KMS-11 (cell line): ENCODE results near the gene KIF25.

Experiments used
- H2AFZ ChIP-seq: fragments of 200-600 bp; sonication (generic); 2 replicates; pipeline ENCODE4 v1.6.1; 2016; ENCODE audit warnings: antibody characterized with exemption, mixed run types, low read depth
- H3K27ac ChIP-seq: fragments of 200-600 bp; sonication (generic); 2 replicates; pipeline ENCODE4 v1.6.1; 2016; ENCODE audit warnings: mild to moderate bottlenecking, mixed run types
- H3K27me3 ChIP-seq: fragments of 200-600 bp; sonication (generic); 2 replicates; pipeline ENCODE4 v1.6.1; 2017; ENCODE audit warnings: mild to moderate bottlenecking, low read depth, mixed run types, moderate library complexity; ENCODE audit not compliant: insufficient read depth
- H3K36me3 ChIP-seq: fragments of 200-600 bp; sonication (generic); 2 replicates; pipeline ENCODE4 v1.6.1; 2017; ENCODE audit warnings: mild to moderate bottlenecking, mixed run types; ENCODE audit not compliant: insufficient read depth
- H3K4me1 ChIP-seq: fragments of 200-600 bp; sonication (generic); 2 replicates; pipeline ENCODE4 v1.6.1; 2016; ENCODE audit warnings: mild to moderate bottlenecking, low read depth, mixed run types; ENCODE audit not compliant: poor library complexity, severe bottlenecking
- H3K4me2 ChIP-seq: fragments of 200-600 bp; sonication (generic); 2 replicates; pipeline ENCODE4 v1.7.0; 2016; ENCODE audit warnings: mild to moderate bottlenecking, mixed run types
- H3K4me3 ChIP-seq: fragments of 200-600 bp; sonication (generic); IDR thresholded peaks from 2 replicates; pipeline ENCODE4 v1.6.1; 2017; ENCODE audit warnings: low read depth, low read length, mixed read lengths; ENCODE audit not compliant: insufficient read depth
- H3K79me2 ChIP-seq: fragments of 200-600 bp; sonication (generic); 2 replicates; pipeline ENCODE4 v1.6.1; 2016; ENCODE audit warnings: low read depth, mixed run types; ENCODE audit not compliant: insufficient read depth
- H3K9ac ChIP-seq: fragments of 200-600 bp; sonication (generic); 2 replicates; pipeline ENCODE4 v1.6.1; 2016; ENCODE audit warnings: mild to moderate bottlenecking, mixed run types
- H4K20me1 ChIP-seq: fragments of 200-600 bp; sonication (generic); 2 replicates; pipeline ENCODE4 v1.6.1; 2016; ENCODE audit warnings: mild to moderate bottlenecking, mixed run types; ENCODE audit not compliant: insufficient read depth
- TF ChIP-seq, protein P1 (sequence below): fragments of 200-600 bp; sonication (generic); conservative IDR thresholded peaks from 2 replicates; pipeline ENCODE4 v1.6.1; 2017; ENCODE audit warnings: low read depth, mild to moderate bottlenecking, antibody characterized with exemption, low read length, moderate library complexity, mixed read lengths

Gene KIF25

DNA sequence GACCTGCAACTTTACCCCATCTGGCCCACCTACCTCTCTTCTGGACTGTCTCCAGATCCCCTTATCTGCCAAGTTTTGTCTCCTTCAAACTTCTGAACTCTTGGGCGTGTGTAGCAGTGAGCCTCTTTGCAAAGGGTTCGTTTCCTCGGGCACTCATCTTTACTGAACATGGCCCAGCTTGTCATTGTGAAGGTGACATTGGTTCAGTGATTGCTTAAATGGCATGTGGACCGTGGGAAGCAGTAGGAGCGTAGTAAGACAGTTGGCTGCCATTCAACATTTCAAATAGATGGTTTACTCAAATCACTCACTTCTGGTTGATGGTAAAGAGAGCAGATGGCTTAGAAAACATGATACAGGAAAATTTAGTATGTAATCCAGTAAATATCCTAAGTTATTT, 34.8 kb upstream of the KIF25 start:
- Histone ChIP-seq H3K9ac (no peak overlapping the region), H3K27ac (no peak overlapping the region), H3K4me3 (no peak overlapping the region), H3K4me2 (no peak overlapping the region), H3K79me2 (no peaks in the 10 kb centered on the region), H3K27me3 (no peaks in the 10 kb centered on the region), H3K36me3 (no peaks in the 10 kb centered on the region), H2AFZ (no peak overlapping the region), H3K4me1 (no peaks in the 10 kb centered on the region), H4K20me1 (no peaks in the 10 kb centered on the region)
- TF ChIP-seq, protein P1, sequence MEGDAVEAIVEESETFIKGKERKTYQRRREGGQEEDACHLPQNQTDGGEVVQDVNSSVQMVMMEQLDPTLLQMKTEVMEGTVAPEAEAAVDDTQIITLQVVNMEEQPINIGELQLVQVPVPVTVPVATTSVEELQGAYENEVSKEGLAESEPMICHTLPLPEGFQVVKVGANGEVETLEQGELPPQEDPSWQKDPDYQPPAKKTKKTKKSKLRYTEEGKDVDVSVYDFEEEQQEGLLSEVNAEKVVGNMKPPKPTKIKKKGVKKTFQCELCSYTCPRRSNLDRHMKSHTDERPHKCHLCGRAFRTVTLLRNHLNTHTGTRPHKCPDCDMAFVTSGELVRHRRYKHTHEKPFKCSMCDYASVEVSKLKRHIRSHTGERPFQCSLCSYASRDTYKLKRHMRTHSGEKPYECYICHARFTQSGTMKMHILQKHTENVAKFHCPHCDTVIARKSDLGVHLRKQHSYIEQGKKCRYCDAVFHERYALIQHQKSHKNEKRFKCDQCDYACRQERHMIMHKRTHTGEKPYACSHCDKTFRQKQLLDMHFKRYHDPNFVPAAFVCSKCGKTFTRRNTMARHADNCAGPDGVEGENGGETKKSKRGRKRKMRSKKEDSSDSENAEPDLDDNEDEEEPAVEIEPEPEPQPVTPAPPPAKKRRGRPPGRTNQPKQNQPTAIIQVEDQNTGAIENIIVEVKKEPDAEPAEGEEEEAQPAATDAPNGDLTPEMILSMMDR, result no peak

DNA sequence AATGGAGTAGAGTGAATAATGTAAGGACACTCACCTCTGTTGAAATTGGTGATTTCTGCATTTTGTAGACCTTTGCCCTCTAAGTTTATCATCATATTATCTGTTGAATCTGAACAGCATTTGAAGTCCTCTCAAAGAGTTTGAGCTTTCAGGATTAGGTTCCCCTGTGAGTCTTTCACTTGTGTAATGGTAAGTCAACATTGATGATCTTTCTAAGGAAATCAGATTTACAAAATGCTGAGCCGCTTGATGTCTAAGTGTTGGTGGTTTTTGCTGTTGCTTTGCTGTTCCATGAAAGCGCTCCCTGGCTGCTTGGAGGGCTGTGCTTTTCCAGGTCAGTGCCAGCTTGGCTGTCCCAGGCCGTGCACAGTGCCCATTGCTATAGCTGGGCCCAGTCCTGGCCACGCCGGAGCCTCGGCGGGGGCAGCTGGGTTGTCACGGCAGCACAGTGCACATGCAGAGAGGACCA, 33.8 kb upstream of the KIF25 start:
- Histone ChIP-seq H3K4me1 (no peaks in the 10 kb centered on the region), H3K79me2 (no peaks in the 10 kb centered on the region), H3K9ac (no peak overlapping the region), H3K4me2 (no peak overlapping the region), H3K4me3 (no peak overlapping the region), H2AFZ (no peak overlapping the region), H3K36me3 (no peaks in the 10 kb centered on the region), H4K20me1 (no peaks in the 10 kb centered on the region), H3K27ac (no peak overlapping the region), H3K27me3 (no peaks in the 10 kb centered on the region)
- TF ChIP-seq, protein P1, result no peak

DNA sequence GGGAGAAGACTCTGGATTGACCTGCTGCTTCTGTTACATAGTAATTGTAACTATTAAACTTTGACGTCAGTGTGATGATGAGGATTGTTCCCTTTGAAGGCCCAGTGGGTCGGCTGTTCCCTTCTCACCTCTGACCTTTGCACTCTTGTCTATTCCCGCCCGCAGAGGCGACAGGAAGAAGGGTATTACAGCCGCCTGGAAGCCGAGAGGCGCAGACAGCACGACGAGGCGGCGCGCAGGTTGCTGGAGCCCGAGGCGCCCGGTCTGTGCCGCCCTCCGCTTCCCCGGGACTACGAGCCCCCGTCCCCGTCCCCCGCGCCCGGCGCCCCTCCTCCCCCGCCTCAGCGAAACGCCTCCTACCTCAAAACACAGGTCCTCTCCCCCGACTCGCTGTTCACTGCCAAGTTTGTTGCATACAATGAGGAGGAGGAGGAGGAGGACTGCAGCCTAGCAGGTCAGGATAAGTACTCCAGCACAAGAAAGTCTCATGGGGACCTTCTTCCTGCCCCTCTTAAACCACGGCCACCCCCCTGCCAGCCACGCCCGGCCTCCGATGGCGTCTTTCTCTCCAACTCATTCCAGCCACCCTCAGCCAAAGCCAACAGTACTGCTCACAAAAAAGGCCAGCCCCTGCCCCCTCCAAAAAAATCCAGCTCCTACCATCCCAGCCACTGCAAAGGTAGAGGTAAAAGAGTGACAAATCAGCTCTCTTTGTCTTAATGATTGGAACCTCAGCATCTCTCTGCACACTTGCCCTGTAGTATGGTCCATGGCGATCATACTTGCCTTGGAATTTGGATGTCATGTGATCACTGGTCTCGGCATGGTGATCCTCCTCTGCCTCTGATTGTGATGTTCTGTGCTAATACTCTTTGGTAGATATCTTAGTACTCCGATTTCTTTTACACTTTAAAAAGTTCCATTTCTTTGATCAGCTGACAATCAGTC, 31.6 kb upstream of the KIF25 start:
- Histone ChIP-seq H2AFZ (no peak overlapping the region), H3K4me2 (no peak overlapping the region), H3K36me3 (no peaks in the 10 kb centered on the region), H3K27ac (no peak overlapping the region), H4K20me1 (no peaks in the 10 kb centered on the region), H3K9ac (no peak overlapping the region), H3K27me3 (no peaks in the 10 kb centered on the region), H3K79me2 (no peaks in the 10 kb centered on the region), H3K4me3 (no peak overlapping the region), H3K4me1 (no peaks in the 10 kb centered on the region)
- TF ChIP-seq, protein P1, result no peak

DNA sequence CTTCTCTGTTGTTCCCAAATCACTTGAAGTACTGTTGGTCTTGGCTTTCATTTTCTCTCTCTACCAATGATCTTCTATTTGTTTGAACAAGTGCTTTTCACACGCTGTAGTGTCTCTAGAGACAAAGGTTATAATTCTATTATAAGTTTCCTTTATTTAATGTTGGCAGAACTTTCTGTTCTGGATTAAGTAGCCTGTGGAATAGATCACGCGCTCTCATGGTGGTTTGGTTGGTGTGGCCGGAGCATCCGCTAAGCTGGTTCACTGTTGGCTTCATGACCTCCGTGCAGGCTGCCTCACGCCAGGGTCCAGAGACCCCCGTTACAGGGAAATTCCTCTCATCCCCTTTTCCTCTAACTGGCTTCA, 30.9 kb upstream of the KIF25 start:
- H2AFZ ChIP-seq, result no peak overlapping the region
- no peaks in the 10 kb centered on the region for H3K27me3 ChIP-seq
- H3K9ac ChIP-seq, result no peak overlapping the region
- no peaks in the 10 kb centered on the region for H3K79me2 ChIP-seq
- no peaks in the 10 kb centered on the region for H3K36me3 ChIP-seq
- H3K4me2 ChIP-seq, result no peak overlapping the region
- no peak overlapping the region for H3K4me3 ChIP-seq
- no peak overlapping the region for H3K27ac ChIP-seq
- no peaks in the 10 kb centered on the region for H4K20me1 ChIP-seq
- H3K4me1 ChIP-seq, result no peaks in the 10 kb centered on the region
- TF ChIP-seq, protein P1, result no peak
